ENCODE measurements around the gene HIVEP1. TPM values are rescaled to one million over a fixed set of nuclear protein-coding genes. Genes with fewer than 3 reads are reported as not detected.
"Not testable (repeated sequence)": the region's sequence is repeated elsewhere in the genome, so short reads cannot be mapped to it uniquely, and the experiment has no call there.

Gene HIVEP1
- total RNA-seq, 4 donors from 2014 or later, result 23.2 to 41.5 (median 32.6) TPM

GRCh38 chr6:12172572-12172971, 160.5 kb downstream of the HIVEP1 start:
- 45 to 48% methylated on average over 2 of the region's 2 CpGs for WGBS, 2 donors
- intact Hi-C loops (cut with DNase I; ENCODE audit: low total_unique reads), result no loop called here
- no peak for TF ChIP-seq POLR2A (IDR thresholded peaks at IDR 0.05)
- TF ChIP-seq, protein P1, sequence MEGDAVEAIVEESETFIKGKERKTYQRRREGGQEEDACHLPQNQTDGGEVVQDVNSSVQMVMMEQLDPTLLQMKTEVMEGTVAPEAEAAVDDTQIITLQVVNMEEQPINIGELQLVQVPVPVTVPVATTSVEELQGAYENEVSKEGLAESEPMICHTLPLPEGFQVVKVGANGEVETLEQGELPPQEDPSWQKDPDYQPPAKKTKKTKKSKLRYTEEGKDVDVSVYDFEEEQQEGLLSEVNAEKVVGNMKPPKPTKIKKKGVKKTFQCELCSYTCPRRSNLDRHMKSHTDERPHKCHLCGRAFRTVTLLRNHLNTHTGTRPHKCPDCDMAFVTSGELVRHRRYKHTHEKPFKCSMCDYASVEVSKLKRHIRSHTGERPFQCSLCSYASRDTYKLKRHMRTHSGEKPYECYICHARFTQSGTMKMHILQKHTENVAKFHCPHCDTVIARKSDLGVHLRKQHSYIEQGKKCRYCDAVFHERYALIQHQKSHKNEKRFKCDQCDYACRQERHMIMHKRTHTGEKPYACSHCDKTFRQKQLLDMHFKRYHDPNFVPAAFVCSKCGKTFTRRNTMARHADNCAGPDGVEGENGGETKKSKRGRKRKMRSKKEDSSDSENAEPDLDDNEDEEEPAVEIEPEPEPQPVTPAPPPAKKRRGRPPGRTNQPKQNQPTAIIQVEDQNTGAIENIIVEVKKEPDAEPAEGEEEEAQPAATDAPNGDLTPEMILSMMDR (IDR thresholded peaks at IDR 0.05), result no peak
- DNase-seq (ENCODE audit: low spot score in 2 of 2), result no peak
- H3K4me3 ChIP-seq (ENCODE audit: low read depth, poor library complexity, severe bottlenecking), result no peak overlapping the region

DNA sequence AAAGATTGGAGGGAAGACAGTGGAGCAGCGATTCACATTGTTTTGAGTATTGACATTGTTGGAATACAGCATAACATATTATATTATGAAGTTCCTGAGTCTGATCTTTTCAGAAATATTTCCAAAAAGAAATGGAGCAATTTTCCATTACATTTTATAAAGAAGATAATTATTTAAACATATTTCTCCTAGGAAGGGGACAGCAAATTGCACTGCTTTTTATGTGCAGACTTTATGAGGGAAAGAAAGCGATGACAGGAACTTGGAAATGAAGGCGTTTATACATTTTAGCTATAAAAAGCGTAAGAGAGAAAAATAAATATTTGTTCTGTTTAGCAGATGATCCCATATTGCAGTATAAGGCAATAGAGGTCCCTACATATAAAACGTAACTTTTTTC, 161.1 kb downstream of the HIVEP1 start:
- H3K4me3 ChIP-seq (ENCODE audit: low read depth, poor library complexity, severe bottlenecking), result no peak overlapping the region
- DNase-seq (ENCODE audit: low spot score in 2 of 2), result no peak
- 61 to 62% methylated on average over 5 of the region's 5 CpGs for WGBS, 2 donors
- intact Hi-C loops (cut with DNase I; ENCODE audit: low total_unique reads), result no loop called here
- TF ChIP-seq, protein P1 (IDR thresholded peaks at IDR 0.05), result no peak
- no peak for TF ChIP-seq POLR2A (IDR thresholded peaks at IDR 0.05)

DNA sequence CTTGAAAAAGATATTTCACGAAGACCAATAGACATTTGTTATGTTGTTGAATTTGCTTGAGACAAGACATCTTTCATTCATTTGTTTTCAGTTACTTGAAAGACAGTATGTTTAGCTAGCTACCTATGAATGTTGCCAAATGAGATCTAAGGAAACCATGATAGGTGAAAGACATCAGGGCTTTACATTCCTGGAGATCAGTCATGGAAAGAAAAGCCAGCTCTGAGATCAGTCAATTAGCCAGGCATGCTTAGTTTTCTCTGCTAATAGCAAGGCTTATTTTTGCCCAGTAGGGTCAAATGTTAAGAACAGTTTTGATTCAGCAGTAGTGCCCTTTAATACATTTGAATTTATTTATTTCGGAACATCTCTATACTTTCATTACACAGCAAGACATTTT, 161.5 kb downstream of the HIVEP1 start:
- DNase-seq (ENCODE audit: low spot score in 2 of 2), result no peak
- no peak overlapping the region for H3K4me3 ChIP-seq (ENCODE audit: low read depth, poor library complexity, severe bottlenecking)
- 62 to 72% methylated on average over 2 of the region's 2 CpGs for WGBS, 2 donors
- intact Hi-C loops (cut with DNase I; ENCODE audit: low total_unique reads), result no loop called here
- no peak for TF ChIP-seq POLR2A (IDR thresholded peaks at IDR 0.05)
- TF ChIP-seq, protein P1 (IDR thresholded peaks at IDR 0.05), result no peak

DNA sequence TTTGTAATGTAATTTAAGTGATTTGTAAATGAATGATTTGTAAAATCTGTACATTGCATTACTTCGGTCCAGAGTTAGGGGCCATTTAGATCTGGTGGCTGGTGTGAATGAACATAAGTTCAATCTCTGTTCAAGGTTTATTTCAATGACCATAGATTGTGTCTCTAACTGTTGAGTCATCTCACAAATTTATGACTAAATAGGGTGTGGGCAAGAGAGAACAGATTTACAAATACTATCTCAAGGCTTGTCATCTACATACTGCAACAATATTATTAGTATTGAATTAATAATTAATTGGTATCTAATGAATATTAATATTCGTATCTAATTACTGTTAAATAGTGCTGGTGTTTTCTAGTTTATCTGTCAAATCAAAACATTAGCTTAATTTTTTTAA, 162.8 kb downstream of the HIVEP1 start:
- WGBS, 2 donors, result 75 to 89% methylated on average over 2 of the region's 2 CpGs
- H3K4me3 ChIP-seq (ENCODE audit: low read depth, poor library complexity, severe bottlenecking), result no peak overlapping the region
- TF ChIP-seq POLR2A (IDR thresholded peaks at IDR 0.05), result no peak
- TF ChIP-seq, protein P1 (IDR thresholded peaks at IDR 0.05), result no peak
- intact Hi-C loops (cut with DNase I; ENCODE audit: low total_unique reads), result no loop called here
- DNase-seq (ENCODE audit: low spot score in 2 of 2), result no peak

DNA sequence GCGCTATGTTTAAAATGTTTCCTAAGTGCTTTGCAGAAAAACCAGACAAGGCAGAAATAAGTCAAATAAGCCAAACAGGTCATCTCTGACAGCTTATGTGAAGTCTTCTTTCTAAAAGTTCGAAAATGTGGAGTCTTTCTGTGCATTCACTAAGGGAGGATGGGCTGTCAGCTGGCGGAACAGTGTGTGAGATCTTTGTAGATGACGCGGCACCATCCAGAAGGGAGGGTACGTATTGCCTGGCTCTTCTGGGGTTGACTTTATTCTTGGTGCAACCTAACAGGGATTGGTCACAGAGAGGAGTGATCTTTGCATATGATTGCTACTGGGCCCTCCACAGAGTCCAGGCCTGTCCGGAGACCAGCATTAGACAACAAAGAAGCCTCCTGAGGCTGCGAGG, 163.5 kb downstream of the HIVEP1 start:
- 92 to 97% methylated on average over 8 of the region's 8 CpGs for WGBS, 2 donors
- TF ChIP-seq POLR2A (IDR thresholded peaks at IDR 0.05), result no peak
- intact Hi-C loops (cut with DNase I; ENCODE audit: low total_unique reads), result no loop called here
- no peak for DNase-seq (ENCODE audit: low spot score in 2 of 2)
- H3K4me3 ChIP-seq (ENCODE audit: low read depth, poor library complexity, severe bottlenecking), result no peak overlapping the region

DNA sequence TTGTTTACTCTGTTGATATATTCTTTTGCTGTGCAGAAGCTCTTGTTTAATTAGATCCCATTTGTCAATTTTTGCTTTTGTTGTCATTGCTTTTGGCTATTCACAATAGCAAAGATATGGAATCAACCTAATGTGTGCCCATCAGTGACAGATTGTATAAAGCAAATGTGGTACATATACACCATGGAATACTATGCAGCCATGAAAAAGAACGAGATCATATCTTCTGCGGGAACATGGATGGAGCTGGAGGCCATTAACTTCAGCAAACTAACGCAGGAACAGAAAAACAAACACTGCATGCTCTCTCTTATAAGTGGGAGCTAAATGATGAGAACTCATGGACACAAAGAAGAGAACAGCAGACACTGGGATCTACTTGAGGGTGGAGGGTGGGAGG, 164.7 kb downstream of the HIVEP1 start:
- intact Hi-C loops (cut with DNase I; ENCODE audit: low total_unique reads); DNase-seq (ENCODE audit: low spot score in 2 of 2): not testable (repeated sequence)
- 94 to 97% methylated on average over 3 of the region's 3 CpGs for WGBS, 2 donors

GRCh38 chr6:12178521-12178920, 166.4 kb downstream of the HIVEP1 start:
- no peak overlapping the region for H3K4me3 ChIP-seq (ENCODE audit: low read depth, poor library complexity, severe bottlenecking)
- WGBS, 2 donors, result 55 to 65% methylated on average over 3 of the region's 3 CpGs
- intact Hi-C loops (cut with DNase I; ENCODE audit: low total_unique reads), result no loop called here
- TF ChIP-seq, protein P1 (IDR thresholded peaks at IDR 0.05), result no peak
- no peak for TF ChIP-seq POLR2A (IDR thresholded peaks at IDR 0.05)
- DNase-seq (ENCODE audit: low spot score in 2 of 2), result no peak

More for the DNA sequence above, 164.7 kb downstream of the HIVEP1 start:
- H3K4me3 ChIP-seq (ENCODE audit: low read depth, poor library complexity, severe bottlenecking), result not testable (repeated sequence)
